ENCODE measurements around the gene RNASEH2C.

RNASEH2C gene

DNA sequence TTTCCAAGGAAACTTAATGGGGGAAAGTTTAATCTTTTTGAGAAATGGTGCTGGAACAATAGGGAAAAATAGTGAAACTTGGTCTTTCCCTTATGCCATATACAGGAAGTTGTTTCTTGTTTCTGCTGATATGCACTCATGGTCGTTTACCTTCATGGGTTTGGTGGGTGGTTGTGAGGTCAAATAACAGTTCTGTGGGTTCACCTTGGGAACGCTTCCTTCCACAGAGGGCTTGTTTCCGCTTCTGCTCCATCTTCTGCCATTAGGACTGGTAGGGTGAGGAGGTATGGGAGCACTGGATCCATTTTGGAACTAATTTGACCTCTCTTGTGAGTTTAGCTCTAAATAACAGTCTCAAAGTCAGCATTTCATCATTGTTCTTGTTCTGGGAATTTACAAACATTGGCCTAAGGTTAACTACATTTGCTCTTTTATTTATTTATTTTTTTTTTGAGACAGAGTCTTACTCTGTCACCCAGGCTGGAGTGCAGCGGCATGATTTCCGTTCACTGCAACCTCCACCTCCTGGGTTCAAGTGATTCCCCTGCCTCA lies 40.3 kb downstream of the RNASEH2C start:
- no peak for DNase-seq

DNA sequence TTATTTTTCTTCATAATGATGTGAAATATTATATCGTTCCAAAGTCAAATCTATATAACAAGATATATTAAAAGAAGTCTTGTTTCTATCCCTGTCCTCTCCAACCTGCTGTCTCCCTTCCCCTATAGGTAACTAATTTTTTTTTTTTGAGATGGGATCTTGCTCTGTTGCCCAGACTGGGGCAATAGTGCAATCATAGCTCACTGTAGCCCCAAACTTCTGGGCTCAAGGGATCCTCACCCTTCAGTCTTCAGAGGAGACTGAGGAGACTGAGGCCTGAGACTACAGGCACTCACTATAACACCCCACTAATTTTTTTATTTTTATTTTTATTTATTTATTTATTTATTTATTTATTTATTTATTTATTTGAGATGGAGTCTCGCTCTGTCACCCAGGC lies 47.6 kb downstream of the RNASEH2C start:
- DNase-seq: no peak

DNA sequence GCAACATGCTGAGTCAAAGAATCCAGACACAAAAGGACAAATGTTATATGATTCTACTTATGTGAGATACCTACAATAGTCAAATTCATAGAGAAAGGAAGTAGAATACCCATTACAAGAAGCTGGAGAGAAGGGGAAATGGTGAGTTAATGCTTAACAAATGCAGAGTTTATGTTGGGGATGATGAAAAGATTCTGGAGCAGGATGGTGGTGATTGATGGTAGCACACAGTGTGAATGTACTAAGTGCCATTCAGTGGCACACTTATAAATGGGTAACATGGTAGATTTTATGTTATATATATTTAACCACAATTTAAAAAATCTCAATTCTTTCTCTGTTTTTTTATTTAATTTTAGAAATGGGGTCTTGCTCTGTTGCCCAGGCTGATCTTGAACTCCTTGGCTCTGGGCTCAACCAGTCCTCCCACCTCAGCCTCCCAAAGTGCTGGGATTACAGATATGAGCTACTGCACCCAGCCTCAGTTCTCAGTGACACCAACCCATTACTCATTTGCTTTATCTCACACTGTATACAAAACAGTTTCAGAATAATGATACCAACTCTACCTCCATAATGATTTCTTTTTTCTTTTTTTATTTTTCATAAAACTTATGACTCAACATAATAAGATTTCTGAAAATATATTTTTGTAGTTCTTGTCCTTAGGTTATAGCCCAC lies 48.3 kb downstream of the RNASEH2C start:
- no peak for DNase-seq
